HG03342 (cell line): ENCODE results near the gene CES2.
A peak's percentile ranks its signal among the peaks of the same experiment; 100 is the strongest.
"Not testable (repeated sequence)": the region's sequence is repeated elsewhere in the genome, so short reads cannot be mapped to it uniquely, and the experiment has no call there.

Experiments used
- ATAC-seq: cut with Tn5 transposase; IDR thresholded peaks from one replicate; pipeline ENCODE4 v1.9.1; 2021; ENCODE audit warnings: mild to moderate bottlenecking, moderate library complexity; ENCODE audit not compliant: unreplicated experiment

Gene CES2

DNA sequence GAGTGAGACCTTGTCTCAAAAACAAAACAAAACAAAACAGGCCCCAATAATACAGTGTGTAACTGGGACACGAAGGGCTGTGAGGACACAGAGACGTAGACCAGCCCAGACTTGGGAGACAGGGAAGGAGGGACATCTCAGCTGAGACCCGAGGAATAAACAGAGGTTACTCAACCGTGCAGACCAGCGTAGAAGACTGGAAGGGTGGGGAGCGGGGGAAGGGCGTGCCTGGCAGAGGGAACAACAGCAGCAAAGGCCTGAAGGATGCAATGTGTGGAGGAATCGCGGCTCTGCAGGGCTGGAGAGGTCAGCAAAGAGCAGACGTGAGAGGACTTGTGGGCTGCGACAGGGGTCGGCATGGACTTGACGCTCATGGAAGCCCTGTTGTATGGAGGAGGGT lies 41.4 kb downstream of the CES2 start:
- no peak for ATAC-seq

GRCh38 chr16:66977341-66978113 lies 42.2 kb downstream of the CES2 start:
- peak; percentile 79 for ATAC-seq

DNA sequence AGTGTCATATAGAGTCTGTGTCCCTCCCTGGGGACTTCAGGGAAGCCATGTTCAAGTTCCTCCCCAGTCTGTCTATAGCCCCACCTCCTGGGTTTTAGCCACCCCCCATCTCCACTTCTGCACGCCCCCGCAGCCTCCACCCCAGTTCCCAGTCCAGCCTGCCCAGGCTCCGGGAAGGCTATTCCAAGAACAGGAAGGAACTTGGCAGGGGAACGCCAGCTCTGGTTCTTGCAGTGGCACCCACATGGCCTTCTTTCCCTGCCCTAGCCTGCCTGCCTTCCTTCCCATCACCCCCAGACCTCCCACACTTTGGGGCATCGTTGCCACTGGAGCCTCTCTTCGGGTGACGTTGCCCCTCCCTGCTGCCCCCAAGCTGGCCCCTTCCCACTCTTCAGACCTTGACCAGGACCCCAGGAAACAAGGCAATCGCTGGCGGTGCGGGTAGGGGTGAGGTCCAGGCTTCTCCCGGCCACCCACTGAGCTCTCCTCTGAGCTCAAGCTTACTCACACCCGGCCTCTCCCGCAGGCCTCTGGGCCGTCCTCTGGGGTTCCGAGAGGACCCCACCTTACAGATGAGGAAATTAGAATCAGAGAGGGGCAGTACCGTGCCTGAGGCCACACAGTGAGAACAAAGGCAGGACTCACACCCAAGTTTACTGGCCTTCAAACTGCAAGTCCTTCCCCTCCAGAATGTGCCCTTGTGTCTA lies 43.8 kb downstream of the CES2 start:
- ATAC-seq = no peak

GRCh38 chr16:66983033-66983432 lies 47.7 kb downstream of the CES2 start:
- ATAC-seq = no peak

- ATAC-seq = no peak
Measured at GRCh38 chr16:66984892-66985311, 49.6 kb downstream of the CES2 start.

DNA sequence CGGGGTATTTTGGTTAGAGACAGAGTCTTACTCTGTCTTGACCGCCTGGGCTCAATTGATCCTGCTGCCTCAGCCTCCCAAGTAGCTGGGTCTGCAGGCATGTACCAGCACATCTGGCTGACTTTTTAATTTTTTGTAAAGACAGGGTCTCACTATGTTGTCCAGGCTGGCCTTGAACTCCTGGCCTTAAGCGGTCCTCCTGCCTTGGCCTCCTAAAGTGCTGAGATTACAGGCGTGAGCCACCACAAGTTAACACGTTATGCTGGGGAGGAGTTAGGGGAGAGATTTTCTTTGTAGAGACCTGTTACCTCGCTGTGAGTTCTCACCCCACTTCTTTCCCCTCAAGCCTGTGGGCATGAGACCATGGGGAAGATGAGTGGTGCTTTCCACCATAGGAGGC lies 51.2 kb downstream of the CES2 start:
- ATAC-seq = no peak

DNA sequence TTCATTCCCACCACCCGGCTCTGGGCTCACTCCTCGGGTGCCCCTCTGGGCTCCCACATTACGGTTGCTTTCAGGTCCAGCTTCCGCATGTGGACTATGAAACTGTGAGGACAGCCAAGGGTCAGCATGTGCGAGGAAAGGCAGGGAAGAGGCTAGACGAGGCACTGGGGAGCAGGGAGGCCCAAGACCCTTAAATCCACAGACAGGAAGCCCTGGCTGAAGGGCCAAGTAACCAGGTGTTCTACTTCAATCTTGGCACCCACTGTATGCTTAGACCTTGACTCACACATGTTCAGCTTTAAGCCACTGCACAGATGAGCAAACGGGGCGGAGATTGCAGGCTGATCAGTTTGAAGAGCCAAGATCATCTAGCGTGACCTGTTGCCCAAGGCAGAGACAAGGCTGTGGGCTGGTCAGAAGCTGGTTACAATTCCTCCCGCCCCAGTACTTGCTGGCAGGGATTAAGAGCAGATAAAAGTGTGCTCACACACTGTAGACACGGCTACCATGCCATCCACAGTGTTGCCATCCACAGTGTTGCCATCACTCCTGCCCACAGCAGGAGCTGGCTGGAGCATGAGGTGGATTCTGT lies 53.0 kb downstream of the CES2 start, which contains the start of gene CES4A:
Gene CES4A, plus strand, starts transcription at position 393 of the 592 bp plus-strand sequence. Its CDS starts 184 bp downstream, at position 577.
- ATAC-seq = no peak

DNA sequence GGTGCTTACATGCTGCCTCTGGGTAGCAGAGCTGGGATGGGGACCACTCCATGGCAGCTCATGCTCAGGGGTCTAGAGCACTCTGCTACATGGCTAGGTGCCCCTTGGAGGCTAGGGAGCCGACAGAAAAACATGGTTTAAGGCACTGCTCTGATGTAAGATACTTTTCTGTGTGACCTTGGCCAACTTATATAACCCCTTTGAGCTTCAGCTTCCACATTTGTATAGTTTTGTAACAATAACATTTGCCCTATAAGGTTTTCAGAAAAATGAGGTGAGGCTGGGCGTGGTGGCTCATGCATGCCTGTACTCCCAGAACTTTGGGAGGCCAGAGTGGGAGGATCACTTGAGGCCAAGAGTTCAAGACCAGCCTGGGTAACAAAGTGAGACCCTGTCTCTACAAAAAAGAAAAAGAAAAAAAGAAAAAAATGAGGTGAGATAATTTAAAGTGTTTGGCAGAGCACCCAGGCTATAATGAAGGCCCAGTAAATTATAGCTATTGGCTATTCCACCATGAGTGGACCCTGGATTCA lies 56.3 kb downstream of the CES2 start:
- ATAC-seq = no peak

DNA sequence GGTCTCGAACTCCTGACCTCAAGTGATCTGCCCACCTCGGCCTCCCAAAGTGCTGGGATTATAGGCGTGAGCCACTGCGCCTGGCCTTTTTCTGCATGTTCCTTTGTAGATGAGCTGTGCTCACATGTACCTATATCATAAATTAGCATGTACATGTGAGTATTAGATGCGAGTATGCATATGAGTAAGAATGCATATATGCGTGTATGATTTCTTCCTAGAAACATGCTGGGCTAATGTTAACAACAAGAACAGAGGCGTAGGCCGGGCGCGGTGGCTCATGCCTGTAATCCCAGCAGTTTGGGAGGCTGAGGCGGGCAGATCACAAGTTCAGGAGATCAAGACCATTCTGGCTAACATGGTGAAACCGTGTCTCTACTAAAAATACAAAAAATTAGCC lies 58.2 kb downstream of the CES2 start:
- ATAC-seq = not testable (repeated sequence)
